ENCODE data around the gene PLEKHH3.
"Not testable (repeated sequence)": the region's sequence is repeated elsewhere in the genome, so short reads cannot be mapped to it uniquely, and the experiment has no call there.

Gene PLEKHH3

DNA sequence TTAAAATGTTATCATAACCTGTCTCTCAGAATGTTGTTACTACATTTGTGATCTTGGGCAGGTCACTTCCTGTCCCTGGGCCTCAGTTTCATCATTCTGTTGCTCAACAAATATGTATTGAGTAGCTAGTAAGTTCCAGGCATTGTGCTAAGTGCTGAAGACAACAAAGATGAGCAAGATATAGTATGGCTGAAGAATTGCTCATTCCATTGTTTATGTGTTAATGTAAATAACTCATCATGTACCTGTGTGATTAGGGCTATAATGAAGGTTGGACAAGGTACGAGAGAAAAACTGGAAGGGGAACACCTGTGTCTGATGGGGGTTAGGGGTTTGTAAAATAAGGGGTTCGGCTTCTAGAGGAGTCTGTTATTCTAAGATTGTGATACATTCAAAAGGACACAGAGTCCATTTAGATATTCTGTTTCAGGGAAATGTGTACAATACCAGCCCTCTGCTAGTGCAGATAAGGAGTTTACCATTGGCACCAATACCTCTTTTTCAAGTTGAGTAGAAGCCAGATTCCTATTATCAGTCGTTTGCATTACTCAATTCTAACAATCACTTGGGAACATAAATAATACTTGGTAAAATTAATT, 47.3 kb downstream of the PLEKHH3 start:
- in situ Hi-C loops (cut with HindIII; ENCODE audit: low pct_ligation_motif_present, low sequenced_read_pairs): no loop called here

DNA sequence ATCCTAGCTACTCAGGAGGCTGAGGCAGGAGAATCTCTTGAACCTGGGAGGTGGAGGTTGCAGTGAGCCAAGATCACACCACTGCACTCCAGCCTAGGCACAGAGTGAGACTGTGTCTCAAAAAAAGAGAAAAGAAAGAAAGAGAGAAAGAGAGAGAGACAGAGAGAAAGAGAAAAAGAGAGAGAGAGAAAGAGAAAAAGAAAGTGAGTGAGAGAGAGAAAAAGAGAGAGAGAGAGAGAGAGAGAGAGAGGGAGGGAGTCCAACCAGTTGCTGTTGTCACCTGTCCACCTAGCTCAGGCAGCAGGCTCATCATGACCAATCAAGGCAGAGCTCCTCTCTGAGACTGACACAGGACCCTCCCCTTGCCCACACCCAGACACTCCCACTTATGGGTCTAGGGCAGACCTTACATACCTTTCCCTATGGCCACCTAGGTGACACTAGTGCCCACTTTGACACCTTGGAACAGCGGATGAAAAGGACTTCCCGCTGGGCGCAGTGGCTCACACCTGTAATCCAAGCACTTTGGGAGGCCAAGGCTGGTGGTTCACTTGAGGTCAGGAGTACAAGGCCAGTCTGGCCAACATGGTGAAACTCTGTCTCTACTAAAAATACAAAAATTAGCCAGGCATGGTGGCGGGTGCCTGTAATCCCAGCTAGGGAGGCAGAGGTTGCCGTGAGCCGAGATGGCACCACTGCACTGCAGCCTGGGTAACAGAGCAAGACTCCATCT, 49.6 kb downstream of the PLEKHH3 start:
- DNase-seq; in situ Hi-C loops (cut with HindIII; ENCODE audit: low pct_ligation_motif_present, low sequenced_read_pairs); H3K27me3 ChIP-seq (replicated peaks); H3K27ac ChIP-seq; H3K36me3 ChIP-seq (replicated peaks); H3K4me3 ChIP-seq (ENCODE audit: low read depth, low read length): not testable (repeated sequence)

More for the DNA sequence above, 47.3 kb downstream of the PLEKHH3 start:
- no peak overlapping the region for H3K27ac ChIP-seq
- no peaks in the 10 kb centered on the region for H3K27me3 ChIP-seq (replicated peaks)
- TF ChIP-seq, protein P1, sequence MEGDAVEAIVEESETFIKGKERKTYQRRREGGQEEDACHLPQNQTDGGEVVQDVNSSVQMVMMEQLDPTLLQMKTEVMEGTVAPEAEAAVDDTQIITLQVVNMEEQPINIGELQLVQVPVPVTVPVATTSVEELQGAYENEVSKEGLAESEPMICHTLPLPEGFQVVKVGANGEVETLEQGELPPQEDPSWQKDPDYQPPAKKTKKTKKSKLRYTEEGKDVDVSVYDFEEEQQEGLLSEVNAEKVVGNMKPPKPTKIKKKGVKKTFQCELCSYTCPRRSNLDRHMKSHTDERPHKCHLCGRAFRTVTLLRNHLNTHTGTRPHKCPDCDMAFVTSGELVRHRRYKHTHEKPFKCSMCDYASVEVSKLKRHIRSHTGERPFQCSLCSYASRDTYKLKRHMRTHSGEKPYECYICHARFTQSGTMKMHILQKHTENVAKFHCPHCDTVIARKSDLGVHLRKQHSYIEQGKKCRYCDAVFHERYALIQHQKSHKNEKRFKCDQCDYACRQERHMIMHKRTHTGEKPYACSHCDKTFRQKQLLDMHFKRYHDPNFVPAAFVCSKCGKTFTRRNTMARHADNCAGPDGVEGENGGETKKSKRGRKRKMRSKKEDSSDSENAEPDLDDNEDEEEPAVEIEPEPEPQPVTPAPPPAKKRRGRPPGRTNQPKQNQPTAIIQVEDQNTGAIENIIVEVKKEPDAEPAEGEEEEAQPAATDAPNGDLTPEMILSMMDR (IDR thresholded peaks at IDR 0.05; ENCODE audit: low read depth, low read length, missing control alignments): no peak
- no peak for DNase-seq
- no peaks in the 10 kb centered on the region for H3K36me3 ChIP-seq (replicated peaks)
- H3K4me3 ChIP-seq (ENCODE audit: low read depth, low read length): no peak overlapping the region

DNA sequence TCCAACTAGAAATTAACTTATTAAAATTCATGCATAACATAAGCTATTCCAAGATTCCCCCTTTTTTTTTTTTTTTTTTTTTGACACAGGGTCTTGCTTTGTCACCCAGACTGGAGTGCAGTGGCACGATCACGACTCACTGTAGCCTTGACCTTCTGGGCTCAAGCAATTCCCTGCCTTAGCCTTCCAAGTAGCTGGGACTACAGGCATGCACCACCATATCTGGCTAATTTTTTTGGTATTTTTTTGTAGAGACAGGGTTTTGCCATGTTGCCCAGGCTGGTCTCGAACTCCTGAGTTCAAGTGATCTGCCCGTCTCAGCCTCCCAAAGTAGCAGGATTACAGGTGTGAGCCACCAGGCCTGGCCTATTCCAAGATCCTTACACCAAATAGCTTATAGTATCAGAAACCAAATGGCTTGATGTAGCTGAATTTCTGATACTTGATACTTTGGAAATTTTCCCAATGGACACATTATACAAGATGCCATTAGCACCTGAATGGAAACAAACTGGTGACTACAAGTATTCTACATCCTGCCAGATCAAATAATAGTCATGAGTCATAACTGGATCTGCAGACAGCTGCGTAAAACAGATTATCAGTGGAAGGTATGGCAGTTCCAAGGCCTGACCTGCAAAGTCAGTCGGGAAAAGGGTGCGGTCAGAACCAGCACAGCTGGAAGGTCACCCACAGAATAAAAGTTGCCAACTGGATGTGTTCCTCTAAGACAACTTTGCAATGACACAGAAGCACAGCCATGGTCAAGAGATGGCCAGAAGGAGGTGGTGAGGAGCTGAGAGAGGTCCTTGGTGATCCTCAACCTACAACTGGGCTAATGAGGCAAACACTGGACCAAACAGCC, 52.8 kb downstream of the PLEKHH3 start:
- in situ Hi-C loops (cut with HindIII; ENCODE audit: low pct_ligation_motif_present, low sequenced_read_pairs): no loop called here
- no peak overlapping the region for H3K4me3 ChIP-seq (ENCODE audit: low read depth, low read length)
- no peaks in the 10 kb centered on the region for H3K36me3 ChIP-seq (replicated peaks)
- H3K27ac ChIP-seq: no peak overlapping the region
- no peaks in the 10 kb centered on the region for H3K27me3 ChIP-seq (replicated peaks)
- TF ChIP-seq, protein P1 (IDR thresholded peaks at IDR 0.05; ENCODE audit: low read depth, low read length, missing control alignments): peak; percentile 12
- no peak for DNase-seq

DNA sequence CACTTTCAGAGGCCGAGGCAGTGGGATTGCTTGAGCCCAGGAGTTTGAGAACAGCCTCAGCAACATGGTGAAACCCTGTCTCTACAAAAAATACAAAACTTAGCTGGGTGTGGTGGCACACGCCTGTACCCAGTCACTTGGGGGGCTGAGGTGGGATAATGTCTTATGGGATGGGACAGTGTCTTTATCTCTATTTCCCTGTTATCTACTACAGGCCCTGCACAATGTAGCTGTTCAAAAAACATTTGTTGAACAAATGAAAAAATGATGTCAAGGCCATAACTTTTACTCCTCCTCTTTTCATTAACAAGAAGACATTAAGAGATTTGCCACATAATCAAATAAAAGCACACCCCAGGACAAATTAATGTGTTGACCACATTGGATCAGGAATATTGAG, 53.5 kb downstream of the PLEKHH3 start:
- TF ChIP-seq, protein P1 (IDR thresholded peaks at IDR 0.05; ENCODE audit: low read depth, low read length, missing control alignments): no peak
- no peak for DNase-seq
- no peaks in the 10 kb centered on the region for H3K36me3 ChIP-seq (replicated peaks)
- in situ Hi-C loops (cut with HindIII; ENCODE audit: low pct_ligation_motif_present, low sequenced_read_pairs): no loop called here
- no peak overlapping the region for H3K27ac ChIP-seq
- H3K4me3 ChIP-seq (ENCODE audit: low read depth, low read length): no peak overlapping the region
- no peaks in the 10 kb centered on the region for H3K27me3 ChIP-seq (replicated peaks)

DNA sequence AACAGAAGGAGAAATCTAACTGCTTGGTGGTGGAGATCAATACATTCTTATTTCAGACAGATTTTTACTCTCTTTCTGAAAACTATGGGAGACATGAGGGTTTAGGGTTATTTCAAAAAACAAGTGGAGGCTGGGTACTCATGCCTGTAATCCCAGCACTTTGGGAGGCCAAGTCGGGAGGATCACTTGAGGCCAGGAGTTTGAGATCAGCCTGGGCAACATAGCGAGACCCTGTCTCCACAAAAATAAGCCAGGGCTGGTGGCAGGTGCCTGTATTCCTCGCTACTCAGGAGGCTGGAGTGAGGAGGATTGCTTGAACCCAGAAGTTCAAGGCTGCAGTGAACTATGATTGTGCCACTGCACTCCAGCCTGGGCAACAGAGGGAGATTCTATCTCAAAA, 54.8 kb downstream of the PLEKHH3 start:
- not testable (repeated sequence) for DNase-seq

DNA sequence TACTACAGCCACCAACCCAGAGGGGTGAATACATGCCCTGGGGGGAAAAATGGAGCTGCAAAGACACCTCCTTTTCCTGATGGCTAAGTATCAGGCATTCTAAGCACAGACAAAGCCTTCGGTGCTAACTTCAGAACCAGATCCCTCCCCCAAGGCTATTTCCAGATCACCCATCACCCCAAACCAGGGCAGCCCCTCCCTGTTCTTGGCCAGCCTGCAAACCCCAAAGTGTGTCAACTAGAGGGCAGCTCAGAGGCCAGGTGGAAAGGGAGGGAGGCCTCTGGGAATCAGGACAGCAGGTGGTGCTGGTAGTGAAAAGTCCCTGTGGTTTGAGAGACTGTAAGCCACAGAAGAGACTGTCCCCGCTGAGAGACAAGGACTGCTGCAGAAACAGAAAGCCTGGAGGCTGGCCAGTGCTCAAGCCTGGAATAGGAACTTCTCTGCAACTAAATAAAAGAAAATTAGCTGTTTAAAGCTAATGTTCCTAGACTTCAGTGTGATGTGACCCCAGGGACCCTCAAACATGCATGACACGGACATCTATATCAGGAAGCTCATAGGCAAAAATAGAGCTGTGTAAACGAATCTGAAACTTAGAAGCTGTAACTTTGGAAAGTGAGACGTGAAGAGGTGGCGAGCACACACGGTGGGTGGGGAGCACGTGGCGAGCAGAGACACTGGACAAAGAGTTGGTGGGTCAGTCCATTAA, 58.2 kb downstream of the PLEKHH3 start:
- in situ Hi-C loops (cut with HindIII; ENCODE audit: low pct_ligation_motif_present, low sequenced_read_pairs): no loop called here
- no peak for DNase-seq
- H3K4me3 ChIP-seq (ENCODE audit: low read depth, low read length): no peak overlapping the region
- no peaks in the 10 kb centered on the region for H3K27me3 ChIP-seq (replicated peaks)
- TF ChIP-seq, protein P1 (IDR thresholded peaks at IDR 0.05; ENCODE audit: low read depth, low read length, missing control alignments): no peak
- no peak overlapping the region for H3K27ac ChIP-seq
- peaks cover 17% of the 10 kb centered on the region for H3K36me3 ChIP-seq (replicated peaks)

More for the DNA sequence above, 54.8 kb downstream of the PLEKHH3 start:
- H3K4me3 ChIP-seq (ENCODE audit: low read depth, low read length); in situ Hi-C loops (cut with HindIII; ENCODE audit: low pct_ligation_motif_present, low sequenced_read_pairs); H3K27me3 ChIP-seq (replicated peaks); H3K36me3 ChIP-seq (replicated peaks); H3K27ac ChIP-seq: not testable (repeated sequence)

Data from brain microvascular endothelial cell (primary cell).